Measurements from ENCODE around the gene NVL. TPM values are rescaled to one million over a fixed set of nuclear protein-coding genes. Genes with fewer than 3 reads are reported as not detected.

The NVL gene
- total RNA-seq, 4 donors from 2014 or later = 11.7 to 40.5 (median 15.4) TPM

DNA sequence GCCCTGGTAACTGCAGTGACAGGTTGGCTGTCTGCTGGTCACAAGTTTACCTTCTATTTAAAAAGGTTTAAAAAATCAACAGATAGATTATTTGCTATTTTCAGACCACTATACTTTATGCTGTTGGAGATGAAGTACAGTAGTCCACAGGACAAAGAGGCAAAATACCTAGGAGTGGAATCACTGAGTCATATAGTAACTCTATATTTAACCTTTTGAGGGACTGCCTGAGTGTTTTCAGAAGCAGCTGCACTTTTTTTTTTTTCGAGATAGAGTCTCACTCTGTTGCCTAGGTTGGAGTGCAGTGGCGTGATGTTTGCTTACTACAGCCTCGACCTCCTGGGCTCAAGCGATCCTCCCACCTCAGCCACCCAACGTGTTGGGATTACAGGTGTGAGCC is 38.4 kb upstream of the NVL start:
- H3K9me3 ChIP-seq = no peaks in the 10 kb centered on the region
- WGBS, 2 donors (ENCODE audit: low coverage in 1 of 2) = 60 to 77% methylated on average over 5 of the region's 5 CpGs
- H3K27me3 ChIP-seq = no peaks in the 10 kb centered on the region
- peaks cover 0 to 76% of the 10 kb centered on the region in 2 donors for H3K36me3 ChIP-seq
- TF ChIP-seq POLR2AphosphoS5 (IDR thresholded peaks at IDR 0.05) = no peak
- no peak for TF ChIP-seq EP300 (IDR thresholded peaks at IDR 0.05)
- no peak for TF ChIP-seq CTCF (IDR thresholded peaks at IDR 0.05)
- no peak for TF ChIP-seq POLR2A (IDR thresholded peaks at IDR 0.05)
- no peak overlapping the region for H3K27ac ChIP-seq
- H3K4me1 ChIP-seq = peaks cover 0 to 22% (median 0%) of the 10 kb centered on the region in 3 donors
- H3K4me3 ChIP-seq = no peak overlapping the region
- no peak for ATAC-seq

GRCh38 chr1:224359207-224359606 is 29.2 kb upstream of the NVL start:
- Histone ChIP-seq H3K4me3 (no peak overlapping the region), H3K9me3 (no peaks in the 10 kb centered on the region), H3K36me3 (no peaks in the 10 kb centered on the region), H3K27me3 (no peaks in the 10 kb centered on the region), H3K27ac (no peak overlapping the region), H3K4me1 (peaks cover 4 to 37% (median 14%) of the 10 kb centered on the region in 3 donors)
- no peak for ATAC-seq
- no peak for TF ChIP-seq POLR2A (IDR thresholded peaks at IDR 0.05)
- no peak for TF ChIP-seq CTCF (IDR thresholded peaks at IDR 0.05)
- TF ChIP-seq POLR2AphosphoS5 (IDR thresholded peaks at IDR 0.05) = no peak
- no peak for TF ChIP-seq EP300 (IDR thresholded peaks at IDR 0.05)
- 63 to 69% methylated on average over 3 of the region's 3 CpGs for WGBS, 2 donors (ENCODE audit: low coverage in 1 of 2)

DNA sequence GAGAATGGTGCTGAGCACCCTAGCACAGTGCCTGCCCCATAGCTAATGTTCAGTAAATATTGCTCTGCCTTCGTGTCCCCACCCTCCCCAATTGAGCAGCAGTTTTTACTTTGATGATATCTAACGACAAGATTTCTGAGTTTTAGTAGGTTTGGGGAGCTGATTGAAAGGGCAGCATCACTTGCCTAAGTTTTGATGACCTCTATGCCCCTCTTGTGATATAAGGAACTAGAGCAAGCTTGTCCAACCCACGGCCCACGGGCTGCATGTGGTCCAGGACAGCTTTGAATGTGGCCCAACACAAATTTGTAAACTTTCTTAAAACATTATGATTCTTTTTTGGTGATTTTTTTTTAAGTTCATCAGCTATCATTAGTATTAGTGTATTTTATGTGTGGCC is 28.3 kb upstream of the NVL start:
- peaks cover 4 to 34% (median 14%) of the 10 kb centered on the region in 3 donors for H3K4me1 ChIP-seq
- no peaks in the 10 kb centered on the region for H3K9me3 ChIP-seq
- H3K36me3 ChIP-seq = no peaks in the 10 kb centered on the region
- TF ChIP-seq POLR2AphosphoS5 (IDR thresholded peaks at IDR 0.05) (no peak), POLR2A (IDR thresholded peaks at IDR 0.05) (no peak), EP300 (IDR thresholded peaks at IDR 0.05) (no peak), CTCF (IDR thresholded peaks at IDR 0.05) (no peak)
- H3K27me3 ChIP-seq = no peaks in the 10 kb centered on the region
- 56 to 61% methylated on average over 4 of the region's 4 CpGs for WGBS, 2 donors (ENCODE audit: low coverage in 1 of 2)
- H3K4me3 ChIP-seq = peak overlapping the region in 1 of 2 donors; percentile 91
- no peak for ATAC-seq
- H3K27ac ChIP-seq = peak overlapping the region in 3 of 4 donors; percentile 92 to 95 (median 94)

DNA sequence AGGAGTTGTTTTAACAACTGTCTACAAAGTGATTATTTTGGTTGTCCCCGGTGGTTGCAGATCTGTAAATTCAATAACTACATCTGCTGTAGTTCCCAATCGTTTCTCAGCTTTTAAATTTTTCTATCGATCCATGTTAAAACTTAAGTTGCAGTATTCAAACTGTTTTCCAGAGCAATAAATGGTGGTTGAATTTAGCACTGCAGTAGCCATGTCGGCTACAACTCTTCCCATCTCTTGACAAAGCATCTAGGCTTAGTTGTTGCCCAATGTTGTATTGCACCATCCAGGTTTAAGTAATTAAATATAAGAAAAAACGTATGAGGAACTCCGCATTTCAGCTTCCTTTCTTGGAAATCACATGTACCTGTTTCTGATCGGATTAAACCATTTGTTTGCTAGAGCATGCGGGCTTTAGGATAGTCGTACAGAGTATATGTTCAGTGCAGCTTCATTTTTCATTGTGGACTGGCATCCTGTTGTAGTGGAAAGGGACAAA is 27.7 kb upstream of the NVL start:
- Histone ChIP-seq H3K4me3 (peak overlapping the region; percentile 58 to 91), H3K36me3 (no peaks in the 10 kb centered on the region), H3K9me3 (no peaks in the 10 kb centered on the region), H3K27ac (peak overlapping the region; percentile 41 to 95 (median 93)), H3K27me3 (no peaks in the 10 kb centered on the region), H3K4me1 (peaks cover 4 to 34% (median 14%) of the 10 kb centered on the region in 3 donors)
- TF ChIP-seq EP300 (IDR thresholded peaks at IDR 0.05) (no peak), CTCF (IDR thresholded peaks at IDR 0.05) (no peak), POLR2AphosphoS5 (IDR thresholded peaks at IDR 0.05) (no peak), POLR2A (IDR thresholded peaks at IDR 0.05) (no peak)
- 22 to 28% methylated on average over 9 of the region's 9 CpGs for WGBS, 2 donors (ENCODE audit: low coverage in 1 of 2)
- no peak for ATAC-seq

Data from gastroesophageal sphincter (tissue), 4 donors.